GM12892 (cell line): ENCODE measurements around the gene PREX1.

ENCODE experiments used
- DNase-seq: peaks from one replicate; pipeline ENCODE4 v3.0.0; 2011; ENCODE audit not compliant: insufficient read length
- FAIRE-seq: peaks from 2 replicates; lab custom pipeline; 2011; peaks lifted over from hg19 to GRCh38; lab: Jason Lieb, UNC
- POLR2A ChIP-seq: IDR thresholded peaks from 2 replicates; pipeline ENCODE4 v1.6.1; 2011; ENCODE audit warnings: low read depth, low read length, control low read depth
- POLR2AphosphoS5 ChIP-seq: IDR thresholded peaks from 2 replicates; pipeline ENCODE4 v1.6.1; 2011; ENCODE audit warnings: low read depth, low read length, control low read depth
- TAF1 ChIP-seq: IDR thresholded peaks from 2 replicates; pipeline ENCODE4 v1.6.1; 2011; ENCODE audit warnings: low read depth, mild to moderate bottlenecking, control low read depth, low read length, borderline replicate concordance

The PREX1 gene

DNA sequence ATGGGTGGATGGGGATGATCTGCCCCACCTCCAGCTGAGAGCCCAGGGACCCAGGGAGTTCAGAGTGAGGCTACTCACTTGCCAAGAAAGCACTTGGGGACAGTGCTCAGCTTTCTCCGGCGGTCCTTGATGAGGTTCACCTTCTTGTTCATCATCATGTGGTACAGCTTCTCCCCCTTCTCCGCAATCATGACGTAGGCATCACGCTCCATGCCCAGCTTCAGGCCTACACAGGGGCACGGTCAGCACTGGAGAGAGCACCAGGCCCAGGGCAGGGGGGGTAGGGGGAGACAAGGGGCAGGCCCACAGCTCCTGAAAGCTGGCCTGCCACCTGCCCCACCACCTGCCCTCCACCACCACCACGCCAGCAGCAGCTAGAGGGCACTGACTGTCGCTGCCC, 139.2 kb downstream of the PREX1 start:
- TF ChIP-seq POLR2A: no peak
- no peak for TF ChIP-seq TAF1
- no peak for TF ChIP-seq POLR2AphosphoS5
- DNase-seq (no peak), FAIRE-seq (no peak)

DNA sequence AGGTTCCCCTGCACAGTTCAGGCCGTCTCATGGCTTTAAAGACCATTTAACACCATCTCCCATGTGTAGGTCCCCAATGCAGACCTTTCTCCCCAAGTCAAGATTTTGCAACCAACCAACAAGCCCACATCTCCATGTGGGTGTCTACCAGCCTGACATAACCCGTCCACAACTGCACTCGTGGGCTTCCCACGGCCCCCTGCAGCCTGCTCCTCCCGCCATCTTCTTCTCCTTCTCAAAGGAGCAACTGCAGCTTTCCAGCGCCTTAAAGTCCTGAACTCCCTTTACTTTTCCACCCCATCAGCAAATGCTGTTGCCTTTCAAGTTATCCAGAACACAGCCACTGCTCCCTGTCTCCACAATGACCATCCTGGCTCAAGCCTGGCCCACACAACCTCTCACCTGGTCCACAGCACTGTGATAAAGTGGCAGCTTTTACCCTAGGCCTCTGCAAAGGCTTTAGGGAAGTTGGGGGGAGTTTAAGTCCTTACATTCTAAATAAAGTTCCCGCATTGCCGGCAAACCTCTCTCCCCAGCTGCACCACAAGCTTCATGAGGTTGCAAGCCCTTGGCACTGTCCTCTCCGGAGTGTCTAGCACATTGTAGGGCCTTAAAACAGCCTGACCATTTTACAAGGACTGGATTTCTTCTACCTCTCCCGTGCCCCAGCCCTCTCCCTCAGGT, 140.5 kb downstream of the PREX1 start:
- FAIRE-seq (no peak), DNase-seq (no peak)
- TF ChIP-seq POLR2A (no peak), POLR2AphosphoS5 (no peak; the same call in 1 of the 2 replicates), TAF1 (no peak)

DNA sequence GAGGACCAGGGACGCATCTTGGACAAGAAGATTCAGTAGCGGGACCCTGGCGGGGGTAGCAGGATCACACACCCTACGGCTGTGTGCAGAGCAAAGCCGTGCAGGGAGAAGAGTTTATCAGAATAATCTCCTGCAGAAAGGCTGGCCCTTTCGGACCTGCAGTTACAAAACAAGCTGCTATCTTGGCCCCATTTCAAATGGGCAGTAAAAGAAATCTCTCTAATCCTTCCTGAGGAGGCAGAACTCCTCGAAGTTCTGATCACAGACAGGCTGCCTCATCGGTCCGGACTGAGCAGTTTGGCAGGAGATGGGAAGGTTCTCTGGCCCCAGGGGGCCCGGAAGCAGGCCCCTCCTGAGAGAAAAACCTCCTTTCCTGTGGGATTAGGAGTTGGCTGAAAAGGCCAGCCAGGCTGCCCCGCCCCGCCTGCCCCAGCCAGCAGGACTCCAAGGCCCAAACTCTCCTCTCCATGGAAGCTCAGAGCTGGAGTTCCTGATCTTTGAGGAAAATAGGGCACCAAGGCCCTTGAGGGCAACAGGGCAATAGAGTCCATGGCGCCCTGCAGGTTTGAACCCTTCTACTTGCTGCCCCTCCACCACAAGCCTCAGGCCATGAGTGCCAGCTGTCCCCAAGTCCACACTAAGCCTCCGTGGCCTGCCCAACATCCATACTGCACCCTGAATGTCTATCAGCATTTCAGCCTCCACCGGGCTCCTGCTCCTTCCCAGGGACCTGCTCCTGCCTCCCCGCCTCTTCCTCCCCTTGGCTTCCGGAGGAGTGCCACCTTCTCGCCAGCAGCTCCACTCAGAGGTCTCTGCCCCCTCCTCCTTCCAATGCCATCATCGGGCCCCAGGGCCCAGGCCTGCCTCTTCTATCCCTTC, 141.3 kb downstream of the PREX1 start:
- no peak for DNase-seq
- TF ChIP-seq POLR2A (no peak), TAF1 (no peak), POLR2AphosphoS5 (no peak; the same call in 1 of the 2 replicates)
- FAIRE-seq: no peak

DNA sequence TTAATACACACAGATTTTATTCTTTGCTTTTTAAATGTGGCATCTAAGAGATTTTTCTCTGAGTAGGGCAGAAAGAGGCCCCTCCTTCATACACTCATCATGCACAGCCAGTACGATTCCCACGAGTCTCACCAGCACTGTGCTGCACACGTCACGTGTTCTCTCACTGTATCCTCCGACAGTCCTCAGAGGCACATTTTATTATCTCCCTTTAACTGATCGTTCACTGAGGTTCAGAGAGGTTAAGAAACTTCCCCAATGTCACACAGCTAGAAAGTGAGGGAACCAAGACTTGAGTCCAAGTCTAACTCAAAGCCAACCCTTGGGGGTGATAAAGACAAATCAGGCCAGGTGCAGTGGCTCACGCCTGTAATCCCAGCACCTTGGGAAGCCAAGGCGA, 142.5 kb downstream of the PREX1 start:
- no peak for TF ChIP-seq POLR2AphosphoS5
- no peak for TF ChIP-seq POLR2A
- no peak for TF ChIP-seq TAF1
- no peak for DNase-seq
- FAIRE-seq: no peak

DNA sequence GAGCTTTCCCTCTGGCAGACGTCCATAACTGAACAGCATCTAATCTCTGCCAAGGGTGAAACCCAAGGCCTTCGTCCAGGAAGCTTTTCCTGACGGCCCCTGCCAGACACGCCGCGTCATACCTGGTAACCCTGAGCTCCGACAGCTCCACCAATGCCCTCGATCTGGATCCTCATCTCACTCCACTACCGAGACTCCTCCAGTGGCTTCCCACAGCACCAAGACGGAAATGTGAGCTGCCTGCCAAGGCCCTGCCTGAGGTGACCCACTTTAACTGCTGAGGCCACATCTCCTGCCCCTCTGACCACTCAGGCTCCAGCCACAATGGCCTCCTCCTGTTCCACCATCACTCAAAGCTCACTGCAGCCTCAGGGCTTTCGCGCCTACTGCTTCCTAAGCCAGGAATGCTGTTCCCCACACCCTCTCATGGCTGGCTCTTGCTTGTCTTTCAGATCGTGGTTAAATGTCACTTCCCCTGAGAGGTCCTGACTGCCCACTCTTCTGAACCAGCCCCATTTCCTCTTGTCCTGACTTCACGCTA, 143.2 kb downstream of the PREX1 start:
- DNase-seq: no peak
- no peak for TF ChIP-seq POLR2A
- no peak for TF ChIP-seq TAF1
- 0 out of 2 replicates have a peak, but pooled peaks have one; percentile 40 for TF ChIP-seq POLR2AphosphoS5
- no peak for FAIRE-seq

DNA sequence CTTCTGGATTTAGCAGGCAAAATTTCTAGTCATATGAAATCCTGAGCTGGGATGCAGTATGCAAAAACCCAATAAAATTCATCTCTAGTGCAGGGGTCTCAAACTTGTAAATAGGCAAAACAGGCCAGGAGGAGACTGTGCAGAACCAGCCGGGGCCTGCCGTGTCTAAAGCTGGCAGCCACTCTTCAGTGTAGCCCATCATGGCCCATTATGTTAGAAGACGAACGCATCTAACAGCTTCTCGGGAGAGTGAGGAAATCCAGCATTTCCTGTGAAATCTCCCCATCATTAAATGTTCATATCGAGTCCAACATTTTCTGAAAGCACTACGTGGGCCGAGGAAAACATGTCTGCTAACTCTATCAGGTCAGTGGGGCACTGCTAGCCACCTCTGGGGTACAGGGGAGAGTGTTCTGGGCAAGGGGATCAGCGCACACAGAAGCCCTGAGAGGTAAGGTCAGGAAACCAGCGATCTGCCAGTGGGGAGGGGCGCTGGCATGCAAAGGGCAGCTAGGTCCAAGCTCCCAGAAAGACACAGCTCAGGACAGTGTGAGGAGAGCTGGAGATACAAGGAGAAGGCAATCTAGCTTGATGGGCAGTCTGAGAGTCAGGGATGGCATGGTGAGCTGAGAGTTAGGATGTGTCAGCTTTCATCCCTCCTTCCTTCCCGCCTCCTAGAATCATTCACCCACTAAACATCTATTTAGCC, 144.2 kb downstream of the PREX1 start:
- FAIRE-seq: no peak
- no peak for DNase-seq
- TF ChIP-seq POLR2A (no peak), POLR2AphosphoS5 (no peak), TAF1 (no peak)

DNA sequence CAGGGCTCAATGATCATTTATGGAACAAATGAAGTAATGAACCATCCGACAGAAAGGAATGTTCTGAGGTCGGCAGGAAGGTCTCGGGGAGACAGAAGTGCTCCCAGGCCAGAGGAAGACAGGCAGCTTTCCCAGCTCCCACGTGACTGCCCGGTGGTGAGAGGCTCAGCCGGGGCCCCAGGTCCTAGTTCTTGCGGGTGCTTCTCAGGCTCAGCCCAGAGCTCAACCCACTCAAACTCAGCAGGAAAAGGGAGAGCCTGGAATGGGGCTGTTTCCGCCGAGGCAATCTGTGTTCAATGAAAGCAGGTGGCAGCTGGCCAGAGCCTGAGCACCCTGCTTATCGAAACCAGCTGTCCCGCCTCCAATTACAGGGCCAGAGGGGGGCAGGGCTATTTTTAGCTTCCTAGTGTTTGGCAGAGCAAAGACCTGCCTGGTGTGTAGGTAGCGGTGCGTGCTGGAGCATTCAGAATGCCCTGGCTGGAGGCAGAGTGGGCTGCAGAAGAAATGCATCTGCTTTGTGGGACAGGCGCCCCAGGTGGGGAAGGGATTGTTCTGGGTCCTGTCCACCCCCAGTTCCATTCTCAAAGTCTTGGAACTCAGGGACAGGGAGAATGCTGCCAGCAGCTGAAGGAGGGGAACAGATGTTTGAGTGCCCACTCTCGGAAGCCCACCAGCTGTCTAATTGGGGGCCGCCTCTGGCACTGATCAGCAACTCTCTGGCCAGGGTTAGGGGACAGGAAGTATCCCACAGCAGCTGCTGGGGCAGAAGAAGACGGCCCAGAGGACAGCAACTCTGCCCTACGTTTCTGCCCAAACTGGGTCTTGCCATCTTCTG, 145.1 kb downstream of the PREX1 start:
- TF ChIP-seq POLR2AphosphoS5 (no peak), POLR2A (no peak; the same call in 1 of the 2 replicates), TAF1 (no peak)
- DNase-seq: no peak
- no peak for FAIRE-seq

DNA sequence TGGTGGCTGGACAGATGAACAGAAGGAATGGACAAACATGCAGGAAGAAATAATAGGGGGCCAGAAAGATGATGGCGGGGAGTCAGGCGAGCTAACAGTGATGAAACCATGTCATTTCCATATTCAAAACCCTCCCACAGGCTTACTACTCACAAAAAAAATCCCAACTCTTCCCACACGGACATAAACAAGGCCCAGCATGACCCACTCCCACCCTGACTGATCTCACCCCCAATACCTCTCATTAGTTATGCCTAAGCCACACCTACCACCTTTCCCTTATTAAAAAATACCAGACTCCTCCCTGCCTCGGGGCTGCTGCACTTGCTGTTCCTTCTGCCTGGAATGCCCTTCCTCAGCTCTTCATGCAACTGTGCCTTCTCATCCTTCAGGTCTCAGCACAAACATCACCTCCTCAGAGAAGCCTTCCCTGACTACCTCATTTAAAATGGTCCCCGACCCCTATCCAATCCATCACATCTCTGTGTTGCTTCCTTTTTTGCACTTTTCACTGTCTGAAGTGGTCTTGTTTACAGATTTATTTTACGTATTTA, 145.8 kb downstream of the PREX1 start:
- no peak for FAIRE-seq
- TF ChIP-seq POLR2A (no peak), POLR2AphosphoS5 (no peak), TAF1 (no peak)

DNA sequence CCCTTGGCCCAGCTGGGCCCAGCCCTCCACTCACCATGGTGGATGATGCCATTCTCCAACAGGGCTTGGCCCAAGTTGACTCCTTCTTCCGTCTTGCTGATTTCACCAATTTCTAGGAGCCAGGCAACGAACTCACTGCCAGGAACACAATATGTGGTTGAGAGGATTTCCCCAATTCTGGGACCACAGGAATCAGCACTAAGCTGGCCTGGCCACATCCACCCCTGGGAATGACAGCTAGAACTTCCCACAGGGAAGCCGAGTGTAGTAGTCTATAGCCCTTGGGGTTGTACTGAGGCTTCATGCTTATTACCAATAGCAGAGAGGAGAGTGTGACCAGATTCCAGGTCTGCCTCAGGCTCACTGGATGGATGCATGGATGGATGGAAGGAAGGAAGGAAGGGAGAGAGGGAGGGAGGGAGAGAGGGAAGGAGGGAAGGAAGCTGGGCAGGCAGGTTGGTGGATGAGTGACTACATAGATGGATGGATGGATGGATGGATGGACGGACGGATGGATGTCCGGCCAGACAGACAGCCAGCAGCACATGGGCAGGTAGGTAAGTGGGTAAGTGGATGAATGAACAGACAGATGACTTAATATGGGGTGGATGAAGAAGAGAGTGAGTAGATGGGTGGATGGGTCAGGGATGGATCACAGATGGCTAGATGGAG, 146.5 kb downstream of the PREX1 start:
- FAIRE-seq (no peak), DNase-seq (no peak)
- no peak for TF ChIP-seq POLR2A
- no peak for TF ChIP-seq POLR2AphosphoS5
- no peak for TF ChIP-seq TAF1

More for the DNA sequence above, 145.8 kb downstream of the PREX1 start:
- no peak for DNase-seq

DNA sequence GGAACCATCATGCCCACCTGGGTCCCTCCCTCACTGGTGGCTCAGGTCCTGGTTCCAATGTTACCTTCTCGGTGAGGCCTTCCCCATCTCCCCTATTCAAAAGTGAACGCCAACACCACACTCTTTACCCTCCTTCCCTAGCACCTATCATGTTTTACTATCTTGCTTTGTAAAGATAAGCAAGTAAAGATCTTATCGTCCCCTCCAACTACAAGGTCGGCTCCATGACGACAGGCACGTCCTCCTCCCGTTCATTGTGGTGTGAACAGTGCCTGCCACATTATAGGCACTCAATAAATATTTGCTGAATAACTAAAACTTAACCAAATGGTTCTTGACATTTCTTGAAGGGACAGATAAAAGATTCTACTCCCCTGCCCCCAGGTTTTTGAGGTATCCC, 147.1 kb downstream of the PREX1 start:
- TF ChIP-seq POLR2AphosphoS5 (no peak), TAF1 (no peak), POLR2A (no peak)
- FAIRE-seq (no peak), DNase-seq (no peak)

DNA sequence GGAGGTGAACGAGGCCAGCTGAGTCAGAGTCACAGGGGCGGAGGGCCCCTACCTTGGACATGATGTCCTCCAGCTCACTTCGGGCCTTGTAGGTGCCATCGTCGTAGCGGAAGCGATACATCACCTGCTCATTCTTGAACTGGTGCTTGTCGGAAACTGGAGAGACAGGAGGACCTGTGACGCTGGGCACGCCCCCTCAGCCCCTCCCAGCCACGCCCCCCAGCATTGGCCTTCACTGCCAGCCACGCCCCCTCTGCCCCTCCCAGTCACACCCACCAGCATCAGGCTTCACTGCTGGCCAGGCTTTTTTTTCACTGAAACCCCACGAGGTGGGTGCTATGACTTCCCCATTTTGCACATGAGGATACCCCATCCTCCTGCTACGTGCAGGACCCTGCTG, 148.2 kb downstream of the PREX1 start:
- DNase-seq: peak; percentile 60
- TF ChIP-seq POLR2AphosphoS5 (no peak), TAF1 (no peak), POLR2A (no peak)
- no peak for FAIRE-seq
